HG02852 (cell line): ENCODE measurements around the gene FIBP.
A peak's percentile ranks its signal among the peaks of the same experiment; 100 is the strongest.

ENCODE experiments used
- ATAC-seq: cut with Tn5 transposase; IDR thresholded peaks from one replicate; pipeline ENCODE4 v1.9.1; 2021; ENCODE audit warnings: mild to moderate bottlenecking, moderate library complexity; ENCODE audit not compliant: unreplicated experiment

FIBP gene

DNA sequence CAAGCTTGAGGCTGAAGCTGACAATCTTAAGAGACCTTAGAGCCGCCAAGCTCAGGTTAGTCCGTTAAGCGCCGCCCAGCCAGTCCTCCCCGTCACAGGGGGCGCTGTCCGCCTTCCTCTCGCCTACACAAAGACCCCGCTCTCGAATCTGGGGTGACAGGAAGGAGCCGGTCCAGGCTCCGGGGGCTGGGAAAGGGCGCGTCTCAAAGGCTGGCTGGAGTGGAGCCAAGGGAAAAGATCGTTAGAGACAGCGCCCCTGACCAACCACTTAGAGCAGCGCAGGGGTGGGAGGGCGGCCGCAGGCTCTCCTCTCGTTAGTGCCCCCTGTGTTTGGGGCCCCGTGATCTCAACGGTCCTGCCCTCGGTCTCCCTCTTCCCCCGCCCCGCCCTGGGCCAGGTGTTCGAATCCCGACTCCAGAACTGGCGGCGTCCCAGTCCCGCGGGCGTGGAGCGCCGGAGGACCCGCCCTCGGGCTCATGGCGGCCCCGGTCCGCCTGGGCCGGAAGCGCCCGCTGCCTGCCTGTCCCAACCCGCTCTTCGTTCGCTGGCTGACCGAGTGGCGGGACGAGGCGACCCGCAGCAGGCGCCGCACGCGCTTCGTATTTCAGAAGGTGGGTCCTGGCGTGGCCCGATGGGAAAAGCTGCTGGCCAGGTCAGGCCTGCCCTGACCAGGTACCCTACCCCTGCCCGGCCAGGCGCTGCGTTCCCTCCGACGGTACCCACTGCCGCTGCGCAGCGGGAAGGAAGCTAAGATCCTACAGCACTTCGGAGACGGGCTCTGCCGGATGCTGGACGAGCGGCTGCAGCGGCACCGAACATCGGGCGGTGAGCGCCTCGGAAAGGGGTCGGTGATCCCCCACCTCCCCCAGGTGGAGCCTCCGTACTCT lies 27.8 kb downstream of the FIBP start, which contains the start of gene MUS81:
TSS of gene MUS81 (plus strand) at position 156 of the 887 bp plus-strand sequence. CDS start at position 477, 321 bp downstream.
- ATAC-seq: peak; percentile 27

DNA sequence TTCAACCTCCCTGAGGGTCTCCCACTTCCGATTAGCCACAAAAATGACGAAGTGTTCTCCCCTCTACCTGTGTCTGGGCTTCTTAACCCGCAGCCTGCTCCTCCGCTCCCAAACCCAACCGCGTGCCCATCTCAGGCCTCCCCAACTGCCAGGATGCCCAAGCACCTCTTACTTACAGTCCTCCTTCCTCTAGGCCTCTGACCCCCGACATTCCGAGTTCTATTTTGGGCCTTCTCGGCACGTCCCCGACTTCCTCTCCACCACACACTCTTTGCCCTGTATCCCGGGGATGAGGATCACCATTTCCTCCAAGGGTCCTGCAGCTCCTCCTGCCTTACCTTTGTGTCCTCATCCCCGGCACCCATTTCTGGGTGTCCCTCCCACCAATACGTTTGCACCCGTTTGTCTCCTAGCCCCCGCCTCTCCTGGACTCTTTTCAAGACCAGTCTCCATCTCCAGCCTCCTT lies 28.4 kb downstream of the FIBP start:
- no peak for ATAC-seq

DNA sequence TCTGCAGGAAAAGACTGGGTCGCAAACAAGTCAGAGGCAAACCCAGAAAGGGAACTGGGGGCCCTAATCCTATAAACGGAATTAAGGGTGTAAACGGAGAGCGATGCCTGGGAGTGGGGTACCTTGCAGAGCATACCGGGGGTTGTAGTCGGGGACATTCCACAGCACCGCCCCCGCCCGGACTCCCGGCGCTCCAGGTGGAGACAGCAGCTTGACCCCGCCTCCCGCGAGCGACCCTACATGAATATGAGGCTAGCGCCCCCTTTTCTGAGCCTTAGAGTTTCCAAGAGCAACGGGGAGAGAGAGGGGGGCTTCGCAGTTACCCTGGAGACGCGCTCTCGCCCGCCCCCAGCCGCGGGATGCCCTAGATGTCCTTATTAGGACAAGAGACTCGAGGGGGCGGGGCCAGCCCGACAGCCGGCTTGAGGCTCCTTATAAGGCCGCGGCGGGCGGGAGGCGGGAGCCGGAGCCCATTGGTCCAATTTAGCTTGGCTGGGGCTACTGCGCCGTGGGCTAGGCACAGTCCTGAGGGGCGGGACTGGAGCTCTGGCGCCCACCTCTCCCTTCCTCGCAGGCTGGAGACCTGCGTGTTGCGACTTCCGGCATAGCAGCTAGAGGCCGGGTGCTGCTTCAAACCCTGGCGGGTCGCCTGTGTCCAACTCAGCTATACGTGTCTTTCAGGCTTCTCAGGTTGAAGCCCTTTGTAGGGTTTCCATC lies 29.0 kb downstream of the FIBP start:
- peak; percentile 47 for ATAC-seq

DNA sequence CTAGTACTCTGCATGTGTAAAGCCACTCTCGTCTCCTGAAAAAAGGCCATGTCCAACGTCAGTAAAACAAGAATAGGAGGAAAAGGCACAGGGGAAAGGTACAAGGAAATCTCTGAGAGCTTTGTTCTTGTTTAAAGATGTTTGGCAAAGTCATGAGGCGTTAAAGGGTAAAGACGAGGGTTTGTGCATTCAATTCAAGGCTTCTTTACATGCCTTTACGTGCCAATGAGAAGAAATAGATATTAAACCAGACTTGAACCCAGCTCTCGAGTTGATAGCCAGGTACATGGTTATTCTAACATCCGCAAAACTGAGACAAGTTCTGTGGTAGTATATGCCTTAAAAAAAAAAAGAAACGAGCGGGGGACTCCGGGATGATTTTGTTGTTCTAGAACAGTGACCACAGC lies 29.6 kb downstream of the FIBP start:
- no peak for ATAC-seq

DNA sequence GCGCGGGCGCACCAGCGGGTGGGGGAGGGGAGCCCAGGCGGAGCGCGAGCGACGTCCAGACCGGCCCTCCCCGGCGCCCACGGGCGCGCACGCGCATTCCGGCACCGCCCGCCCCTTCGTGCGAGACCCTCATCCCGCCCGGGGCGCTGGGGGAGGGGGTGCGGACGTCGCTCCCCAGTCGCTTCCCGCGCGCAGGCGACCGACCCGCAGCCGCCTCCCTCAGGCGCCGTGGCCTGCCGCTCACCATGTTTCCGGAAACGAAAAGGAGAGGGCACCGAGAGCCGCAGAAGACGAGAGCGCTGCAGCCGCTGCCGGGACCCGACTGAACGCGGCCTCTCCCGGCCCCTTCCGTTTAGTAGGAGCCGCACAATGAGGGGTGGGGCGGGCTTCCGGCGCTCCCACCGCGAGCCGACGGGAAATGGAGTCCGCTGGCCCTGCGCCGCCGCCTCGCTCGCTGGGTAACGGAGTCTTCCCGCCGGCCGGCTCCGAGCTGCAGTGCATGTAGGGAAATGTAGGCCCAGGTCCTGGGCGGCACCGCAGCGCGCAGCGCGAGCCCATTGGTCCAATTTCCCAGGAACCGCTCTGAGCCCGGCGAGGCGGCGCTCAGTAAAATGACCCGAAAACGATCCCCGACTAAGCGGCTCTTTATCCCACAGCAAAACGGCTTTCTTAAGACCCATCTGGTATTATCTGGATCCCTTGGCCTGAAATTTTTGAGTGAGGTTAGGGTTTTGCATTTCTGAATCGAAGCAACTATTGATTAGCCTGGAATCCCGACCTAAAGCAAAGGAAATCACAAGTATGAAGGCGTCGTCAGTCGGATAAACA lies 30.2 kb downstream of the FIBP start, which contains the start of gene CFL1:
TSS of gene CFL1 (minus strand) at position 328 of the 828 bp plus-strand sequence. CDS start at position 247, 81 bp downstream.
- peak; percentile 46 for ATAC-seq

DNA sequence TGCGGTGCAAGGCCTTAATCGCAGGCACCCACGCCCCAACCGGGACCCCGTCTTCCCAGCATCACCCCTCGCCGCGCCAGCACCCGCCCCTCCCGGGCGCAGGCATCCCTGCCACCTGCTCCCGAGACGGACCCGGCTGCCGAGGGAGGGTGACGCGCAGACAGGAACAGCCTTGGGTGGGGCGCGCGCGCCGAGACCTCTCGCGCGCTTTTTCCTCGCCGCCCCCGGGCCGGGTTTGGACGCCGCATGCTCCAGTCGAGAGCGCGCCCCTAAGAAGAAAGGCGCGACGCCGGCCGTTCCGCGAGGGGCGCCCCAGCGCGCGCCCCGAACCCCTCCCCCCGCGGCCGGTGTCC lies 30.8 kb downstream of the FIBP start:
- ATAC-seq: peak; percentile 0

DNA sequence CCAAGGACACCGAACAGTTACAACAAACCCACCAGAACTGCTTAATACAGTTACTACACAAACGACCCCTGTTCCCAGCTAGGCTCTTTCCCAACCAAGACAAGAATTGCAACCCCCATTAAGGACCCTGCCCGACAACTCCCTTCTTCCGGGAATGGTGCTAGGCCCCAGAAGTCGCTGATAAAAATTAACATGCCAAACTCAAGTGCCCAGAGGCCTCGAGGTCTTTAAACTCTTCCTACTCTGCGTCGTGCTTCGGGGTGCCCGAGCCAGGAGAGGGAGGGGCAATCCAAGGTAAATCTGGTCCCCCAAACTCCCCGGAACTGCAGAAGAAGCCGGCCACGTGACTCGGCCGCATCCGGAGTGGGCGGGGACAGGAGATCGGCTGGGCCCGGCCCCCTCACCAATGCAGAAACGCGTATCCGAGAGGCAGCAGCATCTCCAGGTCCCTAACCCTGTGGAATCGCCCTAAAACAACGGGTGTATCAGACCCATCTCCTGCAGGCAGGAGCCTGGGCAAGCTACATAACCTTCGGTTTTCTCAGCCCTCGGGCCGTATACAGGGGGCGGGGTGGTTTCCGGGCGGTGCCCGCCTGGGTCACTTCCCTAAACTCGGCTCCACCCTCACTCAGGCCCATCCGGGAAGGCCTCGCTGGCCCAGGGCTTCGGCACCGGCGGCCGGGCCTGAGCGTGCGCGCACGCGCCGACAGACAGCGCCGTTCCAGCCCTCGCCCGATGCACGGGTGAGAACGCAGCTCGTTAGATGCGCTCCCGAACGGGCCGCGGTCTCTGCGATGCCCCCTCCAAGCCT lies 31.4 kb downstream of the FIBP start:
- ATAC-seq: peak; percentile 24

DNA sequence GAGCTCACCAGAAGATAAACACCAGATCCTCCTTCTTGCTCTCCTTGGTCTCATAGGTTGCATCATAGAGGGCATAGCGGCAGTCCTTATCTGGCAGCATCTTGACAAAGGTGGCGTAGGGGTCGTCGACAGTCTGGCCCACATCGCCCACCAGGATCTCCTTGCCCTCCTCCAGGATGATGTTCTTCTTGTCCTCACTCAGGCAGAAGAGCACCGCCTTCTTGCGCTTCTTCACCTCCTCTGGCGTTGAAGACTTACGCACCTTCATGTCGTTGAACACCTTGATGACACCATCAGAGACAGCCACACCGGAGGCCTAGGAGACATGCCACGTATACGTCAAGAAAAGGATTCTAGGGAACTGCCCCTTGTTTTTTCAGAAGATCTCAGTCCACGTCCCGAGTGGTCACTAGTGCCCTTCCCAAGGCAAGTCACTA lies 32.3 kb downstream of the FIBP start:
- ATAC-seq: no peak

DNA sequence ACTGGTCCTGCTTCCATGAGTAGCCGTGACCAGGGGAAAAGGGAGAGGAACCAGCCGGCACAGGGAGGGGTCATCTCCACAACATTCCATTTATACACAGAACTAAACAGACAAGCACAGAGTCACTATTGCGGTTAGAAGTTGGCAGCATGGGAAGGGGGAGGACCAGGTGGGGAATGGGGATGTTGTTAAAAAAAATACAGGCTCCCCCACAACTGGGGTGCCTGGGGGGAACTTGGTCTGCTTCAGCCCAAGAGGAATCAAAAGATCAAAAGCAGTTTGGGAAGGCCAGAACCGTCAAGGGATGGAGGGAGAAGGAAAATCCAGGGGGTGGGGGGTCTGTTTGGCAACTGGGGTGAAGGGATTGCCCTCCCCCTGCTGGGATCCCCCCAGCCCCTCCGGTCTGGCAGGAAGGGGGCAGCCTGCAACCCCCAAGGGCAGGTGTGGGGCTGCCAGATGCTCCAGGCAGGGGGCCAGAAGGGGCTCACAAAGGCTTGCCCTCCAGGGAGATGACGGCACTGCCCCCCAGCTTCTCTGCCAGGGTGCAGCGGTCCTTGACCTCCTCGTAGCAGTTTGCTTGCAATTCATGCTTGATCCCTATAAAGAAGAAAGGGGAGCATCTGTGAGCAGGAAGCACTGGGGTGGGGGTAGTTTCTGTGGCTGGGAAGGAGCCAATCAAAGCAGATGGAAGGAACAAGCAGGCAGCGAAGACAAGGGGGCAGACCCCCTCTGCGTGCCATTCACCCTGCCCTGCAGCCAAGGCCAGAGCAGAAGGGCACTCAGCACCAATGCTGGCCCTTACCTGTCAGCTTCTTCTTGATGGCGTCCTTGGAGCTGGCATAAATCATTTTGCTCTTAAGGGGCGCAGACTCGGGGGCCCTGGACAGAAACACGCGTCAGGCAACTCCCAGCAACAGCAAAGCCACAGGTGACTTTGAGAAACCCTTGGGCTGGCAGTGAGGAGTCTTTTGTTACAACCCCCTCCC lies 33.1 kb downstream of the FIBP start:
- no peak for ATAC-seq

DNA sequence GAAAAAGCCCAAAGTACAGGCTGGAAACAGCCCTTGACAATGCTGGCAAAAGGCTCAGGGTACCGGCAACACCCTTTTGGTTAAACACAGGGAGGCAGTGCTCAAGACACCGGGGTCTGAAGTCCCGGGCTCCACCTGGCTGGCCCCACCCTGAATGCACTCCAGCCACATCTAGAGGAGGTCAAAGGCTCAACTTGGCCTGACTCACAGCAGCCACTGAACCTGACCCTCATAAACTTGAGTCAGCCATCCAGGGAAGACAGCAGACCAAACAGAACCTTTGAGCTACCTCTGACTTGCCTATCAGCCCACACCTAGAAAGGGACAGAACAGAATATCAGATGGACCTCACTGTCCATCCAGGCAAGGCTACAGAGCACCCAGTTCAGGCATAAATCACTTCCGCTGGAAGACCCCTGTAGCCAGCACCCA lies 34.1 kb downstream of the FIBP start:
- no peak for ATAC-seq

DNA sequence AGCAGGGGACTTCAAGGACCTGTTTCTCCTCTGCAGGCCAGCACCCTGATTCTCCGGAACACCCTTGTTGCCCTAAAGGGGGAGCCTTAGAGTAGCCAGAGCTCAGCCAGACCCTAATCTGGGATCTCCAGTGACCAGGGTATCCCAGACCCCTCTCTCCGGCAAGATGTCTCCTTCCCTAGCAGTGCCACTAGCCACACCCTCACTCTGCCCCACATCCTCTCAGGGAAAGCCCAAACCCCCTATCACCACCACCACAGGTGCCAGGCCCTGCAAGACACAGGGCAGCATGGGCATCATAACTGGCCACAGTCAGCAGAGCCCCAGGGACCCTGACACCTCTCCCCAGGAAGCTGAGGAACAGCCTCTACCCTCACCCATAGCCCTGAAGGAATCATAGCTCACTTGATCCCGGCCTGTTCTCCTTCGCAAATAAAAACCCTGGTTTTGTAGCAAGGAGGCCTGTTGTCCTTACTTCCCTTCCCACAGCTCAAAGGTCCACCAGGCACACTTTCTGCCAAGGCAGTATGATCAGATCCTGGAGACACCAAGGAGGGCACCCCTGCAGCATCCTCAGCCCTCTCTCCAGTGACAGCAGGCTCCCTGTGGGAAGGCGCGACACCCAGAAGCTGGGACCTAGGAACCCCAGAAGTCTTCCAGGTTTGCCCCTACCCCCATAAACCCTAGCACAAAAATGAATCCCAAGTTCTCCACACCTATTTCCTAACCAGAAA lies 34.9 kb downstream of the FIBP start:
- no peak for ATAC-seq

DNA sequence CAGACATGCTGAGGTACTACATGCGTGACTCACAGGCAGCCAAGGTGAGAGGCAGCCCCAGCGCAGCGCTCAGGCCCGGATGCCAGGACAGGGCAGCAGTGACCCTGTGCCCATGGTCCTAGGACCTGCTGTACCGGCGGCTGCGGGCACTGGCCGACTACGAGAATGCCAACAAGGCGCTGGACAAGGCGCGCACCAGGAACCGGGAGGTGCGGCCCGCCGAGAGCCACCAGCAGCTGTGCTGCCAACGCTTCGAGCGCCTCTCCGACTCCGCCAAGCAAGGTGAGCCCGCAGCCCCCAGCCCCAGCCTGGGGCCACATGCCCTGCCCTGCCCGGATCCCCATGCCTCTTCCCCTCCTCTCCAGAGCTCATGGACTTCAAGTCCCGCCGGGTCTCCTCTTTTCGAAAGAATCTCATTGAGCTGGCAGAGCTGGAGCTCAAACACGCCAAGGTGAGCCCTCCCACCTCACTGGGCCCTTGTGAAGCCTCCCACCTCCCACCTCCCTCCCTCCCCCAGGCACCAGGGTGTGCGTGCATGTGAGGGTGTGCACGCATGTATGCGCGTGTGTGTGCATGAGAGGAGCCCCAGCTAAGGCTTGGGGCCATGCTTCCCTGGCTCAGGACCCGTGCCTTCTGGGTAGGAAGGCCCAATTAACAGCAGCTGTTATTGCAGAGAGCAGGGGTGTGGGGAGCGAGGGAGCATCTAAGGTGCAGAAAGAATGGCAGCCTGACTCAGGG lies 35.6 kb downstream of the FIBP start:
- no peak for ATAC-seq

DNA sequence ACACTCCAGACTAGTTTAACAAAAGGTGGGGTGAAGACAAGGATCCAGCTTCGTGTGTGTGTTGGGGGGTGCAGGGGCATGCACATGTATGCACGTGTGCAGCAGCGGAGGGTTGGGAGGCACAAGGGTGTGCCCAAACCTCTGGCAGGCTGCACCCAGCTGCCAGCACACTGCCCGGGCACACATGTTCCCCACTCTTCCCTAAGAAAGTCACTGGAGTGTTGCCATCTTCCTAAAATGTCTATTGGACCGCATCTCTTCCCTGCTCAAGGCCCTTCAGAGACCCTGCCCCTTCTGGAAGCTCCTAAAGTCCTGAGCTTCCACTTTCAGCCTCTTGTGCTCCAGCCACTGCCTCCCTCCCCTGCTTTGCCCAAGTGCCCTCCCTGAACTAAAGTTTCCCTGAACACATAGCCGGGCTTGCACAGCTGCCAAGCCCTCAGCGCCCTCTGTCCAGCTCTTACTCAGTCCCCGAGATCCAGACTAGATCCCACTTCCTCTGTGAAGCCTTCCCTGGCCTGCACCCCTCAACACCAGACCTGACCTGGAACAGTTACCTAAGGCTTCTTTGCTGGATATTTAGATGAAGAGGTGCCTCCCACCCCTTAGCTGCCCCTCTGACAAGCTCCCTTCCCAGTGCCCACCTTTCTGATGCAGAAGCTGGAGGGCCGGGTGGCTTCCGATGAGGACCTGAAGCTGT lies 36.3 kb downstream of the FIBP start:
- ATAC-seq: no peak

DNA sequence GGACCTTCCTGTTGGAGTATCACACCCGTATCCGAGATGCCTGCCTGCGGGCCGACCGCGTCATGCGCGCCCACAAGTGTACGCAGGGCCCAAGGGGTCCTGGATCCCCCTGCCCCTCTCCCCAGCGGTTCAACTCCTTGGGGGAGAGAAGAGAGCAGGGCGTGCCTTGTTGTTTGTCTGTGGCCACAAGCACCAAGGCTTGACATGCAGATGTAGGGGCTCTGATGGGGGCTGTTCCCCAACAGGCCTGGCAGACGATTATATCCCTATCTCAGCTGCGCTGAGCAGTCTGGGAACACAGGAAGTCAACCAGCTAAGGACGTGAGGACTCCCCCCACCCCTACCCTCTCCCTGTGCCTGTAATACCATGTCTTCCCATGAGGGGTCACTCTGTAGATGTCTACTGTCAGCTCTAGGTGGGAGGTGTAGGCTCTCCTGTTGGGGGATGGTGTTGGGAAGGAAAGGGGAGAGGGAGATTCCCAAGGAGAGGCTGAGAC lies 37.1 kb downstream of the FIBP start:
- no peak for ATAC-seq

DNA sequence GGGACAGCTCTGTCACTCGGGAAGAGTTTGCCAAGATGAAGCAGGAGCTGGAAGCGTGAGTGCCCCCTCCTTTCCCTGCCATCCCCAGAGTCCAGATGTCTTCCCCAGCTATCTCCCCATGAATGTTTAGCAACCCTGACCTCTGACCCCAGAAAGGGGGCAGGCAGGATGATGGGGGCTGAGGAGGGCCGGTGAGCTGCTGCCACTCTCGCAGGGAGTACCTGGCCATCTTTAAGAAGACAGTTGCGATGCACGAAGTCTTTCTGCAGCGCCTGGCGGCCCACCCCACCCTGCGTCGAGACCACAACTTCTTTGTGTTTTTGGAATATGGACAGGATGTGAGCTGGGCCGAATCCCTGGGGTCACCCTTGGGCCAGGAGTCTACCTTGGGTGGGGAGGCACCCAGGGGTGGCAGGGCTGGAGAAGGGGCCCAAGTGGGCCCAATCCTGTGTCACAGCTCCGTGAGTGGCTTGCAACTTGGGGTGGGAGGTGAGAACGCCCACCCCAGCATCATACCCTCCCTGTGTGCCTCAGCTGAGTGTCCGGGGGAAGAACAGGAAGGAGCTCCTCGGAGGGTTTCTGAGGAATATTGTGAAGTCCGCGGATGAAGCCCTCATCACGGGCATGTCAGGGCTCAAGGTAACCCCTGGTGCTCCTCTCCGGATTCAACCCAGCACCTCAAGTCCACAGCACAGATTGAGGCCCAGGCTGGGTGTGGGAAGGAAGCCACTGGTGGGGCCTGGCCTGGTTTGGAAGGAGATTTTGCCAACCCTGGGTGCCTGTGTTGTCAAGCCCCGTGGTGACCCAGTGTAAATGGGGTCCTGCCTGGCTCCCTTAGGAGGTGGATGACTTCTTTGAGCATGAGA lies 37.8 kb downstream of the FIBP start:
- ATAC-seq: no peak

DNA sequence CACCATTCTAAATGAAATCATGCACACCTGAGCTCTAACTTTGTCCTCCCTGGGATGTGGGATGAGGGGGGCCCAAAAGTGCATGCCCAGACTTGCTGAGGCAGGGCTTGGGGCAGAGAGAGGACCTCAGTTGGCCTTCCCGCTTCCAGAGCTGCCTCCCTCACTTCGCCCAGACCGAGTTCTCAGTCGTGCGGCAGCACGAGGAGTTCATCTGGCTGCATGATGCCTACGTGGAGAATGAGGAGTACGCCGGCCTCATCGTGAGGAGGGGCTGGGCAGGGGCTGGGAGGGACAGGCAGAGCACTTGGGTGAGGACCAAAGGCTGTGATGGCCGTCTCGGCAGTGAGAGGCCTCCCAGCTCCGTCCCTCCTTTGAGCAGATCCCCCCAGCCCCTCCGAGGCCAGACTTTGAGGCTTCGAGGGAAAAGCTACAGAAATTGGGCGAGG lies 38.5 kb downstream of the FIBP start:
- ATAC-seq: no peak
